K562 (cell line): Measurements from ENCODE around the gene C2orf42. TPM values are rescaled to one million over a fixed set of nuclear protein-coding genes. Genes with fewer than 3 reads are reported as not detected.
"Not testable (repeated sequence)": the region's sequence is repeated elsewhere in the genome, so short reads cannot be mapped to it uniquely, and the experiment has no call there.

Experiments
- CBFA2T3 ChIP-seq: fragments of 450-650 bp; IDR thresholded peaks from 2 replicates; pipeline ENCODE4 v1.6.1; 2017
- E2F6 ChIP-seq, 2 experiments: IDR thresholded peaks; 2 replicates each; pipeline ENCODE4 v1.6.1; 2011; ENCODE audit warnings: borderline replicate concordance in 1 of 2, control low read depth in 1 of 2, low read depth in 1 of 2, low read length in 1 of 2, mild to moderate bottlenecking in 1 of 2, mixed read lengths in 1 of 2, moderate library complexity in 1 of 2; ENCODE audit not compliant: insufficient read depth in 1 of 2, insufficient read length in 1 of 2, poor library complexity in 1 of 2, severe bottlenecking in 1 of 2; ENCODE audit errors: extremely low read depth in 1 of 2
- HDAC3 ChIP-seq: fragments of 450-650 bp; IDR thresholded peaks from 2 replicates; pipeline ENCODE4 v1.6.1; 2018; ENCODE audit warnings: borderline replicate concordance, mild to moderate bottlenecking, moderate library complexity; ENCODE audit not compliant: partially characterized antibody
- L3MBTL2 ChIP-seq: fragments of 450-650 bp; IDR thresholded peaks from 2 replicates; pipeline ENCODE4 v1.6.1; 2016; ENCODE audit warnings: mild to moderate bottlenecking, moderate library complexity
- PTRF ChIP-seq: fragments of 450-650 bp; IDR thresholded peaks from 2 replicates; pipeline ENCODE4 v1.6.1; 2016; ENCODE audit warnings: mild to moderate bottlenecking, missing genetic modification characterization, missing compliant biosample characterization
- REST ChIP-seq, 2 experiments: fragments of 450-650 bp; formaldehyde crosslinking in 1 of 2; IDR thresholded peaks; 2 replicates each; pipeline versions ENCODE4 v1.4.0 to v1.6.1; 2014 to 2020; ENCODE audit warnings: mild to moderate bottlenecking in 2 of 2, borderline replicate concordance in 1 of 2, low read depth in 1 of 2
- TBP ChIP-seq: optimal IDR thresholded peaks from 2 replicates; pipeline ENCODE3; 2011; ENCODE audit warnings: low read depth, low read length, improper control_type of control experiment
- polyA plus RNA-seq, 8 experiments: library from polyadenylated mRNA; depleted of rRNA in 4 of 8; stranded (reverse) in 5 of 8; unstranded in 3 of 8; fragments of >200 nt; fragmentation: Nextera tagmentation in 2 of 8; fragmentation: Illumina TruSeq in 1 of 8; extraction: Ambion mirVana in 2 of 8; extraction: Trizol in 1 of 8; gene quantifications; 2 replicates each; pipeline versions ENCODE4 v1.2.1 to v1.2.3, GENCODE V29; 2011 to 2014; ENCODE audit warnings: inconsistent platforms in 1 of 8, missing spikeins in 1 of 8
- total RNA-seq, 7 experiments: library from RNA; depleted of rRNA in 6 of 7; stranded (reverse); fragments of >200 nt in 6 of 7; fragmentation: Illumina TruSeq in 2 of 7; extraction: Trizol in 2 of 7; gene quantifications; 2 replicates each; pipeline versions ENCODE4 v1.2.1 to v1.2.3, GENCODE V29; 2011 to 2021; ENCODE audit warnings: low replicate concordance in 1 of 7

The C2orf42 gene
- total and polyA plus RNA-seq, 9 of the 15 experiments (the other 6 are each of a cell fraction or from before 2014, with no cell fraction given), result 4.6 to 10.9 (median 7.5) TPM

- TF ChIP-seq TBP (peak; percentile 18), CBFA2T3 (peak; percentile 25; the same call in 1 of the 2 replicates), L3MBTL2 (peak; percentile 22; the same call in 1 of the 2 replicates), E2F6 (IDR thresholded peaks at IDR 0.05; ENCODE audit: borderline replicate concordance in 1 of 2, extremely low read depth in 1 of 2, insufficient read depth in 1 of 2, insufficient read length in 1 of 2, low read depth in 1 of 2, low read length in 1 of 2, poor library complexity in 1 of 2, severe bottlenecking in 1 of 2) (peak in 1 of 2 experiments; percentile 13), PTRF (tag) (peak; percentile 29; the same call in 1 of the 2 replicates), REST (CRISPR knock-in tag; IDR thresholded peaks at IDR 0.05; ENCODE audit: low read depth) (0 out of 2 replicates have a peak, but pooled peaks have one; percentile 31), HDAC3 (peak; percentile 48)
- not testable (repeated sequence) for TF ChIP-seq REST (IDR thresholded peaks at IDR 0.05; ENCODE audit: borderline replicate concordance)
Observed at GRCh38 chr2:70131344-70132143, 59.3 kb downstream of the C2orf42 start (continued).
